HFFc6 (cell line): ENCODE results near the gene FCHSD2. TPM values are rescaled to one million over a fixed set of nuclear protein-coding genes. Genes with fewer than 3 reads are reported as not detected.
A peak's percentile ranks its signal among the peaks of the same experiment; 100 is the strongest.
"Not testable (repeated sequence)": the region's sequence is repeated elsewhere in the genome, so short reads cannot be mapped to it uniquely, and the experiment has no call there.

Experiments
- DNase-seq: peaks from one replicate; pipeline ENCODE4 v3.0.0-alpha.2; 2018
- H3K27ac Mint-ChIP-seq: 2 replicates; pipeline ENCODE4 v1.8.0; 2020; ENCODE audit warnings: mild to moderate bottlenecking, mixed read lengths
- H3K27me3 Mint-ChIP-seq: 2 replicates; pipeline ENCODE4 v1.8.0; 2021; ENCODE audit warnings: mild to moderate bottlenecking, moderate library complexity, mixed read lengths; ENCODE audit not compliant: insufficient read depth
- H3K36me3 Mint-ChIP-seq: 2 replicates; pipeline ENCODE4 v1.8.0; 2021; ENCODE audit warnings: low read depth, mixed read lengths
- H3K4me1 Mint-ChIP-seq: 2 replicates; pipeline ENCODE4 v1.8.0; 2020; ENCODE audit warnings: low read depth, mixed read lengths
- H3K4me3 Mint-ChIP-seq: 2 replicates; pipeline ENCODE4 v1.8.0; 2020; ENCODE audit warnings: mild to moderate bottlenecking, moderate library complexity, mixed read lengths
- H3K9me3 Mint-ChIP-seq: 2 replicates; pipeline ENCODE4 v1.8.0; 2020; ENCODE audit warnings: mild to moderate bottlenecking, mixed read lengths
- total RNA-seq, 6 experiments: library from RNA; stranded (reverse); fragmentation: NEBNext Ultra II Directional; extraction: Animal tissue kit (Norgen Biotek cat#: 25700); gene quantifications; 2 replicates in 1 of 6; 3 replicates in 5 of 6; pipeline ENCODE4 v1.2.3, GENCODE V29; 2021
- TF ChIP-seq, protein P1 (sequence below): fragments of 200-600 bp; sonication (generic); IDR thresholded peaks from 2 replicates; pipeline ENCODE4 v1.5.0; 2021; ENCODE audit warnings: antibody characterized with exemption, mild to moderate bottlenecking

The FCHSD2 gene
- total RNA-seq, 6 experiments from 2014 or later: 58.9 to 68.2 (median 65.0) TPM

DNA sequence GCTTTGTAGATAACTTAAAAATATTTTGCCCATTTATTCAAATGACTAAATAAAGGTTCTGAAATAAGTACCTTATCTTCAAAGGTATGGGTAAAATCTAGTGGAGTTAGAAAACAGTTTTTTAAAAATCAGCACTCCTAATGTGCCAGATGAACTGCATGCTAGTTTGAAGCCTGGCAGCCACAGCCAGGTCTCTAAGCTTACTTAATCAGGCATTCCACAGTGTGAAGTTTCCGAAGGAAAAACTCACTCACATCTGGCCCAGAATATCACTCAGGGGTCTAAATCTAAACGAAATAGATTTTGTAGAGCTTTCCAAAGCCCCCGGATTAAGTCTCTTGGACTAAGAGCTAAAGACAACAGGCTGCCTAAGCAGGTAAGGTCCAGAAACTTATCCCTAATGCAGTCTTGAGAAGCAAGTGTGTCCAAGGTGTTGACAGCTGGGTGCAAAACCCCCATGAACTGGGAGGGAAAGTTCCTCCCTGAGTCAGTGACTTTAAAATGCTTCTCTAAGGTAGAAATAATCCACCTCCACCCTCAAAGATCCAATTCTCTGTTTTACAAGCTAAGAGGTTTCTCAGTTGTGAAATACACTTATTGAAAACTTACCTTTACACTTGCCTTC, 157.6 kb downstream of the FCHSD2 start:
- H3K9me3 Mint-ChIP-seq: no peaks in the 10 kb centered on the region

GRCh38 chr11:72983560-72983959, 158.6 kb downstream of the FCHSD2 start:
- H3K27me3 Mint-ChIP-seq: no peaks in the 10 kb centered on the region
- H3K4me1 Mint-ChIP-seq: no peaks in the 10 kb centered on the region
- H3K27ac Mint-ChIP-seq: no peak overlapping the region
- H3K9me3 Mint-ChIP-seq: no peaks in the 10 kb centered on the region; the same call in 1 of the 2 replicates
- DNase-seq: no peak
- TF ChIP-seq, protein P1, sequence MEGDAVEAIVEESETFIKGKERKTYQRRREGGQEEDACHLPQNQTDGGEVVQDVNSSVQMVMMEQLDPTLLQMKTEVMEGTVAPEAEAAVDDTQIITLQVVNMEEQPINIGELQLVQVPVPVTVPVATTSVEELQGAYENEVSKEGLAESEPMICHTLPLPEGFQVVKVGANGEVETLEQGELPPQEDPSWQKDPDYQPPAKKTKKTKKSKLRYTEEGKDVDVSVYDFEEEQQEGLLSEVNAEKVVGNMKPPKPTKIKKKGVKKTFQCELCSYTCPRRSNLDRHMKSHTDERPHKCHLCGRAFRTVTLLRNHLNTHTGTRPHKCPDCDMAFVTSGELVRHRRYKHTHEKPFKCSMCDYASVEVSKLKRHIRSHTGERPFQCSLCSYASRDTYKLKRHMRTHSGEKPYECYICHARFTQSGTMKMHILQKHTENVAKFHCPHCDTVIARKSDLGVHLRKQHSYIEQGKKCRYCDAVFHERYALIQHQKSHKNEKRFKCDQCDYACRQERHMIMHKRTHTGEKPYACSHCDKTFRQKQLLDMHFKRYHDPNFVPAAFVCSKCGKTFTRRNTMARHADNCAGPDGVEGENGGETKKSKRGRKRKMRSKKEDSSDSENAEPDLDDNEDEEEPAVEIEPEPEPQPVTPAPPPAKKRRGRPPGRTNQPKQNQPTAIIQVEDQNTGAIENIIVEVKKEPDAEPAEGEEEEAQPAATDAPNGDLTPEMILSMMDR: no peak
- peaks cover 35% of the 10 kb centered on the region for H3K36me3 Mint-ChIP-seq
- H3K4me3 Mint-ChIP-seq: no peak overlapping the region

More for the DNA sequence above, 157.6 kb downstream of the FCHSD2 start:
- TF ChIP-seq, protein P1: no peak
- DNase-seq: no peak
- Mint-ChIP-seq H3K27ac (no peak overlapping the region; the same call in 1 of the 2 replicates), H3K4me3 (no peak overlapping the region), H3K4me1 (peaks cover 2% of the 10 kb centered on the region), H3K27me3 (no peaks in the 10 kb centered on the region), H3K36me3 (peaks cover 25% of the 10 kb centered on the region)

DNA sequence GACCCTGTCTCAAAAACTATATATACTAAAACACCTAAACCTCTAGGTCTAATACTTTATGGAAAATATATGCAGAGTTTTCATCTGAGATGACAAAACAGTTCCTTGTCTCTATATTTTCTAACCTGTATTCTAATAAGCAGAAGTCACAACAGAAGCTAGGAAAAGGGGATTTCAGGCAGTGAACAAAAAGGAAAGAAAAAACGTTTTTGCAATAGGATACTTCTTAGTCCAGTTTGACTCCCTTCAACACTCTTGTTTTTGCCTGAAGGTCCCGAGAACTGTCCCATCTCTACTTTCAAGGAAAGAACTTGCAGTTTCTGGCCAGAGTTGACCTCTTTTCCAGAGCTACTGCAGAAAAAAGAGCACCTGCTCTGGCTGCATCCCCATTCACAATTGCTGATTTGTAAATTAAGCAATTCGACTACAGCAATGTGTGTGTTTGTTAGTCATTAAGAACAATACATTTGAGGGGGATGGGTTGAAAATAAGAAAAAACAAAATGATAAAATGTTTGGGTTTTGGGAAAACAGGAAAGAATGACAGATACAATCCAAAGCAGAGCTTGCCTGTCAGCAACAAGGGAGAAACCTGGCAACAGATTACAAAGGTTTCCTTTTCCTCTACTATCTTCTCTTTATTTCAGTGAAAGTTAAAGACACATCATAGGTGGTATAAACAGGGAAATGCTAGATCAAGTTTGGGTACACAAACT, 160.0 kb downstream of the FCHSD2 start:
- Mint-ChIP-seq H3K36me3 (peaks cover 39% of the 10 kb centered on the region), H3K27ac (no peak overlapping the region), H3K9me3 (no peaks in the 10 kb centered on the region; the same call in 1 of the 2 replicates), H3K4me3 (no peak overlapping the region), H3K4me1 (no peaks in the 10 kb centered on the region), H3K27me3 (no peaks in the 10 kb centered on the region)
- no peak for DNase-seq
- TF ChIP-seq, protein P1: no peak

DNA sequence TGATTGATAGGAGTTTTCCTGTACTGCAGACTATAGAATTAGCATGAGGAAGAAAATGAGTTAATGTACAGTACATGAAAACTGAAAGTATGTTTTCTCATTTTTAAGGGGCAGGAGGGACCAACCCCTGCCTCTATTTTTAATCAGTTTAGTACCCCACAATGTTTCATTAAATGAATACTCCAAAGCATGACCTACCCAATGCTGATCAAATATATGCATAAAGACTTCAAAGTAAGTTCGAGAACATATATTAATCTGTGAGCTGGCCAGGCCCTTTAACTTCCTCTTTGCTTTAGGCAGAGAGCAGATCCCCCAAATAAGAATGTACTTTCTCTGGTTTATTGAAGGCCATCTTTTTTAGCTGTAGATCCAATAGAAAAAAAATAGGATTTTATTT, 161.0 kb downstream of the FCHSD2 start:
- no peak for DNase-seq
- H3K27me3 Mint-ChIP-seq: no peaks in the 10 kb centered on the region
- no peak overlapping the region for H3K27ac Mint-ChIP-seq
- TF ChIP-seq, protein P1: no peak
- H3K4me1 Mint-ChIP-seq: peaks cover 7% of the 10 kb centered on the region
- H3K4me3 Mint-ChIP-seq: no peak overlapping the region
- H3K36me3 Mint-ChIP-seq: peaks cover 40% of the 10 kb centered on the region
- H3K9me3 Mint-ChIP-seq: no peaks in the 10 kb centered on the region; the same call in 1 of the 2 replicates

DNA sequence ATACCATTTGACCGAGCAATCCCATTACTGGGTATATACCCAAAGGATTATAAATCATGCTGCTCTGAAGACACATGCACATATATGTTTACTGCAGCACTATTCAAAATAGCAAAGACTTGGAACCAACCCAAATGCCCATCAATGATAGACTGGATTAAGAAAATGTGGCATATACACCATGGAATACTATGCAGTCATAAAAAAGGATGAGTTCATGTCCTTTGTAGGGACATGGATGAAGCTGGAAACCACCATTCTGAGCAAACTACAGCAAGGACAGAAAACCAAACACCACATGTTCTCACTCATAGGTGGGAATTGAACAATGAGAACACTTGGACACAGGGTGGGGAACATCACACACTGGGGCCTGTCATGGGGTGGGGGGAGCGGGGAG, 164.3 kb downstream of the FCHSD2 start:
- H3K27ac Mint-ChIP-seq, H3K4me3 Mint-ChIP-seq: not testable (repeated sequence)
- H3K4me1 Mint-ChIP-seq: peaks cover 40% of the 10 kb centered on the region

DNA sequence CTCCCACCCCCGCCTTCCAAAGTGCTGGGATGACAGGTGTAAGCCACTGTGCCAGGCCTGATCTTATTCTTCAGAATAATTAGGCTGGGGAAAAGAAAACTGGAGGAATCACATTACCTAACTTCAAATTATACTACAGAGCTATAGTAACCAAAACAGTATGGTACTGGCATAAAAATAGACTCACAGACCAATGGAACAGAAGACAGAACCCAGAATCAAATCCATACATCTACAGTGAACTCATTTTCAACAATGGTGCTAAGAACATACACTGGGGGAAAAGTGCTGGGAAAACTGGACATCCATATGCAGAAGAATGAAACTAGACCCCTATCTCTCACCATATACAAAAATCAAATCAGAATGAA, 165.6 kb downstream of the FCHSD2 start:
- Mint-ChIP-seq H3K36me3 (peaks cover 56% of the 10 kb centered on the region), H3K27ac (peak overlapping the region; percentile 69), H3K4me1 (peaks cover 53% of the 10 kb centered on the region)
- not testable (repeated sequence) for H3K9me3 Mint-ChIP-seq, DNase-seq, H3K4me3 Mint-ChIP-seq, H3K27me3 Mint-ChIP-seq

More for the DNA sequence above, 164.3 kb downstream of the FCHSD2 start:
- DNase-seq, H3K9me3 Mint-ChIP-seq, H3K27me3 Mint-ChIP-seq: not testable (repeated sequence)
- peaks cover 53% of the 10 kb centered on the region for H3K36me3 Mint-ChIP-seq
